HG03159 (cell line): ENCODE measurements around the gene ZNF629.

Source experiments
- ATAC-seq: cut with Tn5 transposase; IDR thresholded peaks from one replicate; pipeline ENCODE4 v1.9.1; 2021; ENCODE audit warnings: mild to moderate bottlenecking, moderate library complexity; ENCODE audit not compliant: unreplicated experiment

The ZNF629 gene

DNA sequence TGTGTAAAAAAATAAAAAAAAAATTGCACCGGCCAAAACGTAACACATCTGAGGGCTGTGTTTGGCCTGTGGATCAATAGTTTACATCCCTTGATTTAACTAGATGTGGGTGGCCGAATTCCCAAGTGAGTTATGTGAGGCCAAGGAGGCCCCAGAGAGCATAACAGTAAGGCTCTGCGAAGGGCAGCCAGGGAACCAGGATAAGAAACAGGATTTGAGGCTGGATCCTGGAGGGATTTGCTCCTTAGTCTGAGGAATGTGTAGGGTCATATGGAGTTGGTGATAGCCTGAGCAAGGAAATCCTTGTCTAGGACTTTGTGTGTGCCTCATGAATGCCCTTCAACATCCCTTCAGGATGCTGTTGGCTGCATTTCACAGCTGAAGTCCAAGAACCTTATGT, 36.8 kb downstream of the ZNF629 start:
- no peak for ATAC-seq

DNA sequence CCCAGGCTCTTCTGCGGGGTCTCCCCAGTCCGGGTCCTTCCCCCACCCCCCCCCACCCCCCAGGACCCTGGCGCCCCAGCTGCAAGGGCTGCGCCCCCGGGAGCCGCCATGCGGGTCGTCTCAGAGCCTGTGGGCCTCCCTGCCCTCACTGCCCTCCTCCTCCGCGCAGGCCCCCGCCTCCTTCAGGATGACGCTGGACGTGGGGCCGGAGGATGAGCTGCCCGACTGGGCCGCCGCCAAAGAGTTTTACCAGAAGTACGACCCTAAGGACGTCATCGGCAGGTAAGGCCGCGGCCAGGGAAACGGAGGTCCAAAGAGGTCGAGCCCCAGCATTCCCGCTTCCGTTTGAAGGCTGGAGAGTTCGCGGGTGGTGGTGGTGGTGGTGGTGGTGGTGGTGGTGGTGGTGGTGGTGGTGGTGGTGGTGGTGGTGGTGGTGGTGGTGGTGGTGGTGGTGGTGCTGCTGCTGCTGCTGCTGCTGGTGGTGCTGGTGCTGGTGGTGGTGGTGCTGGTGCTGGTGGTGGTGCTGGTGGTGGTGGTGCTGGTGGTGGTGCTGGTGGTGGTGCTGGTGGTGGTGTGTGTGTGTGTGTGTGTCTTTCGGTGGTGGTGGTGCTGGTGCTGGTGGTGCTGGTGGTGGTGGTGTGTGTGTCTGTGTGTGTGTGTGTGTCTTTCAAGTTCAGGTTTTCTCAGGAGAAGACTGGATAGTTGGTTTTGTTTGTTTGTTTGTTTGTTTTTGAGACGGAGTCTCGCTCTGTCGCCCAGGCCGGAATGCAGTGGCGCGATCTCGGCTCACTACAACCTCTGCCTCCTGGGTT, 38.2 kb downstream of the ZNF629 start:
- no peak for ATAC-seq

DNA sequence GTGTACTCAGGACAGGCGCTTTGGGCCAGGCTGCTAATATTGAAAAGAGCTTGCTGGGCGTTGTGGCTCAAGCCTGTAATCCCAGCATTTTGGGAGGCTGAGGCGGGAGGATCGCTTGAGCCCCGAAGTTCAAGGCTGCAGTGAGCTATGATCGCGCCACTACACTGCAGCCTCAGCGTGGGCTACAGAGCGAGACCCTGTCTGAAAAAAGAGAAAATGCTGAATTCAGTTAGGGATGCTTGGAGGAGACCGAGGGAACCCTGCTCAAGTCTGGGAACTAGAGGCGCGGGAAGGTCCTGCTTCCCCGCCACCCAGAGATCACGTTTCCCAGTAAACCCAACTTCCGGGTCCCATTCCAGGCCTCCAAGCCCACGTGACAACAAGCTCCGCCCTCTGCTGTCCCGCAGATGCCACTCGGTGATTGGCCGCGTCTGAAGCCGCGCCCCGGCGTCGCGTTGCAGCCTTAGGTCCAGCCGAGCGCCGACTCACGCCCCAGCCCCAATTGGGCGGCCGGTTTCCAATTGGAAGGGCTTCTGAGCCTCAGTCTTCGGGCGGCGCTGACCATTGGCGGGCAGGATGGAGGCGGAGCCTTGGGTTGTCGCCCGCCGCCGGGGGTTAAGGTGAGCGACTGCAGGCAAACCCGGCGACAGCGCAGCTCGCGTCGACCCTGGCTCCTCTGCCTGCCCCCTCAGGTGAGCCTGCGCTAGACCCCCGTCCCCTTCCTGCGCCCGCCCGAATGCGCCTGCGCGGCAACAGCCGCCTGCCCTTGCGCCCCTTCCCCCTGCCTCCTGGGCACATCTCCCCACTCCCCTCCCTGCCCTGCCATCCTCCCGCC, 39.0 kb downstream of the ZNF629 start, which contains the start of gene PHKG2:
Gene PHKG2, plus strand, starts transcription at position 627 of the 835 bp plus-strand sequence. CDS start 396 bp downstream, outside the sequence.
- ATAC-seq: peak; percentile 96

DNA sequence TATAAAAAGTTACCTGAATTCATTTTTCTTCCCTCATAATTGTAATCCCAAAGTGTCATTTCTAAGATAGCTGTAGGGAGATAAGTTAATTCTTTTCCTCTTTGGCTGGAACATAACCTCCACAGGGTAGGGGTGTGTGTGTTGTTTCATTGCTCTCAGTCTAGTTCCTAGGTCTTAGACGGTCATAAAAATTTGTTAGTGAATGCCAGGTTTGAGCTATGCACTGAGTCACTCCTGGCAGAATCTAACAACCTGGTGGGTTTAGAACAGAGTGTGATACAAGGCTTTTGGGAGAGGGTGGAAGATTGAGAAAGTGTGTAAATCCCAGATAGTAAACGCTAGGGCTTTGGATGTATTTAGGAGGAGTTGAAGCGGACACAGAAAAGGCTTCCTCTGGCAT, 39.7 kb downstream of the ZNF629 start:
- ATAC-seq: no peak

DNA sequence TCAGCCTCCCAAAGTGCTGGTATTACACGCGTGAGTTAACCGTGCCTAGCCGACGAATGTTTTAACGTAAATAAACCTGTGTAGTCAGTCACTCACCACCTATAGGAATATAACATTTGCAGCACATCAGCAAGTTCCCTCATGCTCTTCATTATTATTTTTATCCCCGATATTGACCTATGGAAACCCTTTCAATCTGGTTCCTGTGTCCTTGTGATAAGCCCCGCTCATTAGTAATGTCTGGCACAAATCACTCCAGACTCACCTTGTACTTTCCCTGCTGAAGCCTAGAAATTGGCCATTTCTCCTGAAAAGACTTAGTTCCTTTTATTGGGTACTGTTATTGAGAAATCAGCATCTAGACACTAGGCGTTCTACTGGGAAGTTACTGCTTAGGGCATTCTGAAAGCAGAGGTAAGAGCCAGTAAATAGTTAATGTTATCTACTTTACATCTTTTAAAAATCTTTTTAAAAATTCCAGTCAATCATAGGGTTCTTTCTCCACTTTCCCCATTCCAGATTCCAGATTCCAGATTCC, 40.3 kb downstream of the ZNF629 start:
- no peak for ATAC-seq

DNA sequence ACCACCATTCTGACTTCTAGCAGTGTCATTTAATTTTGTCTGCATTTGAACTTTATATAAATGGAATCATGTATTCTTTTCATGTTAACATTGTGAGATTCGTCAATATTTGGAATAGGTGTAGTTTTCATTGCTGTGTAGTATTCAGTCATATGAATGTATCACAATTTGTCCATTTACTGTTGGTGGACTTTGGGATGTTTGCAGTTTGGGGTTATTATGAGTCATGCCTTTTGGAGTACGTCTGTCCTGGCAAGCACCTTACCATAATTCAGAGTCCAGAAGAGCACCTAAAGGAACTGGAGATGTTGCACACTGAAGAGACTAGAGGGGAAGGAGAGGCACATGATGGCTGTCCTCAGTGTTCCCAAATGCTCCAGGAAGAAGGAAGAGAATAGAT, 41.9 kb downstream of the ZNF629 start:
- no peak for ATAC-seq

GRCh38 chr16:30744183-30744582, 42.8 kb downstream of the ZNF629 start:
- no peak for ATAC-seq

- no peak for ATAC-seq
Observed at GRCh38 chr16:30743716-30744115, 43.3 kb downstream of the ZNF629 start.

DNA sequence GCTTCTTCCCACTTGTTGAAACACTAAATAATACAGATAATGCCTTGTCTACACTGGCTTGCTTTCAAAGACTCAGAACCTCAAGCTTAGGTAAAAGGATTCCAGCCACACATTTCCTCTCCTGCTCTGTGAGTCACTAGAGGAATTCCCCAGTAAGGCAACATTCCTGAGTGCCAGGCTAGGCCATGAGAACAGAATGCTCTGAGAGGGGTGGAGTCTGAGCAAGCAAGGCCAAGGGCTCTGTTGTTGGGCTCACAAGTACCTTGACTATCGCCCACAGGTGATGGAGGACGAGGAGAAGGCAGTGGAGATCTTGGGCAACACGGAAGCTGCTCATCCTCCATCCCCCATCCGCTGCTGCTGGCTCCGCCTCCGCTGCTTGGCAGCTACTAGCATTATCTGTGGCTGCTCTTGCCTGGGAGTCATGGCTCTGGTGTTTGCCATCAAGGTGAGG, 45.5 kb downstream of the ZNF629 start:
- ATAC-seq: no peak

- ATAC-seq: no peak
Observed at GRCh38 chr16:30740364-30741251, 46.4 kb downstream of the ZNF629 start.

DNA sequence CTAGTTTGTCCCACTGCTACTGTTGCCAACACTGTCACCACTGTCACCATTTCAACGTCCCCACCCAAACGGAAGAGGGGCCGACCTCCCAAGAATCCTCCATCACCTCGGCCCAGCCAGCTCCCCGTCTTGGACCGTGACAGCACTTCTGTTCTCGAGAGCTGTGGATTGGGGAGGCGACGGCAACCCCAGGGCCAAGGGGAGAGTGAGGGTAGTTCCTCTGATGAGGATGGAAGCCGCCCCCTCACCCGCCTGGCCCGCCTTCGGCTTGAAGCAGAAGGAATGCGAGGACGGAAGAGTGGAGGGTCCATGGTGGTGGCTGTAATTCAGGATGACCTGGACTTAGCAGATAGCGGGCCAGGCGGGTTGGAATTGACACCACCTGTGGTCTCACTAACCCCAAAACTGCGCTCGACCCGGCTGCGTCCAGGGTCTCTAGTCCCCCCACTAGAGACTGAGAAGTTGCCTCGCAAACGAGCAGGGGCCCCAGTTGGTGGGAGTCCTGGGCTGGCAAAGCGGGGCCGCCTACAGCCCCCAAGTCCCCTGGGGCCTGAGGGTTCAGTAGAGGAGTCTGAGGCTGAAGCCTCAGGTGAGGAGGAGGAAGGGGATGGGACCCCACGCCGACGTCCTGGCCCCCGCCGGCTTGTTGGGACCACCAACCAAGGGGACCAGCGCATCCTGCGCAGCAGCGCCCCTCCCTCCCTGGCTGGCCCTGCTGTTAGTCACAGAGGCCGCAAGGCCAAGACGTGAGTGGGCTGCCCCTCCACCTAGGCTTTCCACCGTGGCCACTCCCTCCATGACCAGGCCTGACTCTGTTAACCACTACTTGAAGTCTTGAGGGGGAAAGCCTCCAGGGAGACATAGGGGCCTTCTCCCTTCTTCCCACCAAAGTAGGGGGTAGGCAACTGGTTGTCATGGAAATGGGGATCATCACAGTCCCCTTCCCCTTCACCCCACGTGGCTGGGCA, 47.7 kb downstream of the ZNF629 start:
- ATAC-seq: no peak

DNA sequence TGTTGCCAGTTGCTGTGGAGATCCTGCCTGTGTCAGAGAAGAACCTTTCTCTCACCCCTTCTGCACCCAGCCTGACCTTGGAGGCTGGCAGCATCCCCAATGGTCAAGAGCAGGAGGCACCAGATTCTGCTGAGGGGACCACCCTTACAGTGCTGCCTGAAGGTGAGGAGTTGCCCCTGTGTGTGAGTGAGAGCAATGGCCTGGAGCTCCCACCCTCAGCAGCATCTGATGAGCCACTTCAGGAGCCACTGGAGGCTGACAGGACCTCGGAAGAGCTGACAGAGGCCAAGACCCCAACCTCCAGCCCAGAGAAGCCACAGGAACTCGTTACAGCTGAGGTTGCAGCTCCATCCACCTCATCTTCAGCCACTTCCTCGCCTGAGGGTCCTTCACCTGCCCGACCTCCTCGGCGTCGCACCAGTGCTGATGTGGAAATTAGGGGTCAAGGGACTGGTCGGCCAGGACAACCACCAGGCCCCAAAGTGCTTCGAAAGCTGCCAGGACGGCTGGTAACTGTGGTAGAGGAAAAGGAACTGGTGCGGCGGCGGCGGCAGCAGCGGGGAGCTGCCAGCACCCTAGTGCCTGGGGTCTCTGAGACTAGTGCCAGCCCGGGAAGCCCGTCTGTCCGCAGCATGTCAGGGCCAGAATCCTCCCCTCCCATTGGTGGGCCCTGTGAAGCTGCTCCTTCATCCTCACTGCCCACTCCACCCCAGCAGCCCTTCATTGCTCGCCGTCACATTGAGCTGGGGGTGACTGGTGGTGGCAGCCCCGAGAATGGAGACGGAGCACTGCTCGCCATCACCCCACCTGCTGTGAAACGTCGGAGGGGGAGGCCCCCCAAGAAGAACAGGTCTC, 49.0 kb downstream of the ZNF629 start:
- ATAC-seq: no peak

DNA sequence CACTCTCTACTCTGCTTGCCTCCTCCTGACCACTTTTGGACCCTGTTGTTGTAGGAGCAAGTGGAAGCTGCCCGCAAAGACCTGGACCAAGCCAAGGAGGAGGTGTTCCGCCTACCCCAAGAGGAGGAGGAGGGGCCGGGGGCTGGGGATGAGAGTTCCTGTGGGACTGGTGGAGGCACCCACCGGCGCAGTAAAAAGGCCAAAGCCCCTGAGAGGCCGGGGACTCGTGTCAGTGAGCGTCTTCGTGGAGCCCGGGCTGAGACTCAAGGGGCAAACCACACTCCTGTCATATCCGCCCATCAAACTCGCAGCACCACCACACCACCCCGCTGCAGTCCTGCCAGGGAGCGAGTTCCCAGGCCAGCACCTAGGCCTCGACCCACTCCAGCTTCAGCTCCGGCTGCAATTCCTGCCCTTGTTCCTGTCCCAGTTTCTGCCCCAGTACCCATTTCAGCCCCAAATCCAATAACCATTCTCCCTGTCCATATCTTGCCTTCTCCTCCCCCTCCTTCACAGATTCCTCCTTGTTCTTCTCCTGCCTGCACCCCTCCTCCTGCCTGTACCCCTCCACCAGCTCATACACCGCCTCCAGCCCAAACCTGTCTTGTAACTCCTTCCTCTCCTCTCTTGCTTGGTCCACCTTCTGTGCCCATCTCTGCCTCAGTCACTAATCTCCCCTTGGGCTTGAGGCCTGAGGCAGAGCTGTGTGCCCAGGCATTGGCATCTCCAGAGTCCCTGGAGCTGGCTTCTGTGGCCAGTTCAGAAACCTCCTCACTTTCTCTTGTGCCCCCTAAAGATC, 49.8 kb downstream of the ZNF629 start:
- no peak for ATAC-seq

DNA sequence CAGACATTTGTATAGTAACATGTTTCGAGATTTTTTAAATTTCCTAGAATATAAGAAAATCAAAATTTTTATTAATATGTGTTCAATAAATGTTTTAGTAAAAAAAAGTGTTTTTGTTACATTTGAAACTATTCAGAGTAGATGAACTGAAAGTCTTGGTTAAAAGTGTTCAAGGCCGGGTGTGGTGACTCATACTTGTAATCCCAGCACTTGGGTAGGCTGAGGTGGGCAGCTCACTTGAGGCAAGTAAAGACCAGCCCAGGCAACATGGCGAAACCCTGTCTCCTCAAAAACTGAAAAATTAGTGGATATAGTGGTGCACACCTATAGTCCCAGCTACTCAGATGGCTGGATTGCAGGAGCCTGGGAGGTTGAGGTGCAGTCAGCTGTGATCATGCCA, 55.6 kb downstream of the ZNF629 start:
- ATAC-seq: no peak

DNA sequence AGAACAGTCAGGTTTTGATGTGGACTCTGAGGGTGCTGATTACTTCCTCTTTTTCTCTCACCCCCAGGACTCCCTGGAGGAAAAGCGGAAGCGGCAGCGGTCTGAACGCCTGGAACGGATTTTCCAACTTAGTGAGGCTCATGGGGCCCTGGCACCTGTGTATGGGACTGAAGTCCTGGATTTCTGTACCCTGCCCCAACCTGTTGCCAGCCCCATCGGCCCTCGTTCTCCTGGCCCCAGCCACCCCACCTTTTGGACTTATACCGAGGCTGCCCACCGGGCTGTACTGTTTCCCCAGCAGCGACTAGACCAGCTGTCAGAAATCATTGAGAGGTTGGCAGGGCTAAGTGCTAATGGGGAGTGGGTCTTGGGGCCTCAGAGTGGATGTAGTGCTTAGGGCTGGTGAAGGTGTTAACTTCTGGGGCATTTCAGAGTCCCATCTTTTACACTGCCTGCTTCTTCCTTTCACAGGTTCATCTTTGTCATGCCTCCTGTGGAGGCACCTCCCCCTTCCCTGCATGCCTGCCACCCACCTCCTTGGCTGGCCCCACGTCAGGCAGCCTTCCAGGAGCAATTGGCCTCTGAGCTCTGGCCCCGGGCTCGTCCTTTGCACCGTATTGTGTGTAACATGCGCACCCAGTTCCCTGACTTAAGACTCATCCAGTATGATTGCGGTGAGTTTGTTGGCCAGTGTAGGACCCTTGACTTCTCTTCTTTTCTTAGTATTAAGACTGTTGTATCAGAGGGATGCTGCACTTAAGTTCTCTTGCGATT, 57.9 kb downstream of the ZNF629 start:
- ATAC-seq: no peak
